AML-193 (cell line): ENCODE data around the gene ANKRD34B.
A peak's percentile ranks its signal among the peaks of the same experiment; 100 is the strongest.
"Not testable (repeated sequence)": the region's sequence is repeated elsewhere in the genome, so short reads cannot be mapped to it uniquely, and the experiment has no call there.

ENCODE experiments used
- DNase-seq, 2 experiments: peaks; one replicate each; lab custom pipeline; 2025; lab: John Stamatoyannopoulos, UW

Gene ANKRD34B

GRCh38 chr5:80569961-80570786 is at the start of gene ANKRD34B:
Gene ANKRD34B, minus strand, starts transcription at chr5:80570280. Its CDS starts 10,261 bp downstream, at chr5:80560019.
- no peak for DNase-seq

GRCh38 chr5:80619086-80619485 is 49.0 kb upstream of the ANKRD34B start:
- no peak for DNase-seq

GRCh38 chr5:80618438-80618837 is 48.4 kb upstream of the ANKRD34B start:
- DNase-seq = no peak

- no peak for DNase-seq
These were observed 45.3 kb upstream of the ANKRD34B start for GRCh38 chr5:80615266-80615914.

GRCh38 chr5:80609692-80610091 is 39.6 kb upstream of the ANKRD34B start:
- no peak for DNase-seq

GRCh38 chr5:80608731-80609130 is 38.7 kb upstream of the ANKRD34B start:
- peak; percentile 93 for DNase-seq

GRCh38 chr5:80607832-80608231 is 37.8 kb upstream of the ANKRD34B start:
- no peak for DNase-seq

- no peak for DNase-seq
These were observed 37.3 kb upstream of the ANKRD34B start for GRCh38 chr5:80607343-80607742.

GRCh38 chr5:80600943-80601693 is 31.0 kb upstream of the ANKRD34B start:
- DNase-seq = no peak

- DNase-seq = no peak
These were observed 27.4 kb upstream of the ANKRD34B start for GRCh38 chr5:80597500-80597899.

GRCh38 chr5:80594810-80595209 is 24.7 kb upstream of the ANKRD34B start:
- no peak for DNase-seq

GRCh38 chr5:80592761-80593160 is 22.7 kb upstream of the ANKRD34B start:
- no peak for DNase-seq

- no peak for DNase-seq
These were observed 22.0 kb upstream of the ANKRD34B start for GRCh38 chr5:80592105-80592504.

- DNase-seq = no peak
These were observed 21.3 kb upstream of the ANKRD34B start for GRCh38 chr5:80591352-80591751.

- no peak for DNase-seq
These were observed 20.7 kb upstream of the ANKRD34B start for GRCh38 chr5:80590766-80591165.

- no peak for DNase-seq
These were observed 18.9 kb upstream of the ANKRD34B start for GRCh38 chr5:80588858-80589540.

- no peak for DNase-seq
These were observed 14.7 kb upstream of the ANKRD34B start for GRCh38 chr5:80584770-80585169.

GRCh38 chr5:80580291-80580690 is 10.2 kb upstream of the ANKRD34B start:
- not testable (repeated sequence) for DNase-seq

- no peak for DNase-seq
These were observed 9.0 kb upstream of the ANKRD34B start for GRCh38 chr5:80579050-80579449.

- DNase-seq = no peak
These were observed 7.6 kb upstream of the ANKRD34B start for GRCh38 chr5:80577707-80578106.

- DNase-seq = no peak
These were observed 6.3 kb upstream of the ANKRD34B start for GRCh38 chr5:80576383-80576782.

GRCh38 chr5:80573062-80573461 is 3.0 kb upstream of the ANKRD34B start:
- DNase-seq = no peak
